ENCODE data around the gene ZFP91. TPM values are rescaled to one million over a fixed set of nuclear protein-coding genes. Genes with fewer than 3 reads are reported as not detected.

ZFP91 gene
- total RNA-seq, 1 donor = 81.6 TPM

- Histone ChIP-seq H3K9me3 (ENCODE audit: low read depth, low read length) (no peaks in the 10 kb centered on the region), H3K4me3 (ENCODE audit: low read length) (peak overlapping the region; percentile 85), H3K27me3 (ENCODE audit: insufficient read depth, low read length) (no peaks in the 10 kb centered on the region), H3K4me1 (ENCODE audit: insufficient read depth, low read length) (peaks cover 66% of the 10 kb centered on the region)
Observed at GRCh38 chr11:58576887-58577471, 1.9 kb upstream of the ZFP91 start.

GRCh38 chr11:58577555-58578135 lies 1.2 kb upstream of the ZFP91 start:
- Histone ChIP-seq H3K27me3 (ENCODE audit: insufficient read depth, low read length) (no peaks in the 10 kb centered on the region), H3K4me1 (ENCODE audit: insufficient read depth, low read length) (peaks cover 66% of the 10 kb centered on the region), H3K4me3 (ENCODE audit: low read length) (peak overlapping the region; percentile 85), H3K9me3 (ENCODE audit: low read depth, low read length) (no peaks in the 10 kb centered on the region)

- Histone ChIP-seq H3K9me3 (ENCODE audit: low read depth, low read length) (no peaks in the 10 kb centered on the region), H3K4me3 (ENCODE audit: low read length) (peak overlapping the region; percentile 85), H3K4me1 (ENCODE audit: insufficient read depth, low read length) (peaks cover 61% of the 10 kb centered on the region), H3K27me3 (ENCODE audit: insufficient read depth, low read length) (no peaks in the 10 kb centered on the region)
Observed at GRCh38 chr11:58578136-58578634, 678 bp upstream of the ZFP91 start.

GRCh38 chr11:58579192-58580129 lies 598 bp downstream of the ZFP91 start:
- Histone ChIP-seq H3K4me1 (ENCODE audit: insufficient read depth, low read length) (peaks cover 49% of the 10 kb centered on the region), H3K9me3 (ENCODE audit: low read depth, low read length) (no peaks in the 10 kb centered on the region), H3K4me3 (ENCODE audit: low read length) (peak overlapping the region; percentile 87), H3K27me3 (ENCODE audit: insufficient read depth, low read length) (no peaks in the 10 kb centered on the region)

GRCh38 chr11:58580311-58580710 lies 1.4 kb downstream of the ZFP91 start:
- Histone ChIP-seq H3K9me3 (ENCODE audit: low read depth, low read length) (no peaks in the 10 kb centered on the region), H3K4me3 (ENCODE audit: low read length) (peak overlapping the region; percentile 87), H3K4me1 (ENCODE audit: insufficient read depth, low read length) (peaks cover 41% of the 10 kb centered on the region), H3K27me3 (ENCODE audit: insufficient read depth, low read length) (no peaks in the 10 kb centered on the region)

- Histone ChIP-seq H3K4me3 (ENCODE audit: low read length) (no peak overlapping the region), H3K4me1 (ENCODE audit: insufficient read depth, low read length) (peaks cover 24% of the 10 kb centered on the region), H3K27me3 (ENCODE audit: insufficient read depth, low read length) (no peaks in the 10 kb centered on the region), H3K9me3 (ENCODE audit: low read depth, low read length) (no peaks in the 10 kb centered on the region)
Observed at GRCh38 chr11:58582437-58582836, 3.6 kb downstream of the ZFP91 start.

GRCh38 chr11:58586998-58587397 lies 8.1 kb downstream of the ZFP91 start:
- H3K27me3 ChIP-seq (ENCODE audit: insufficient read depth, low read length) = no peaks in the 10 kb centered on the region
- peaks cover 4% of the 10 kb centered on the region for H3K4me1 ChIP-seq (ENCODE audit: insufficient read depth, low read length)
- H3K9me3 ChIP-seq (ENCODE audit: low read depth, low read length) = no peaks in the 10 kb centered on the region
- no peak overlapping the region for H3K4me3 ChIP-seq (ENCODE audit: low read length)

- H3K4me1 ChIP-seq (ENCODE audit: insufficient read depth, low read length) = peaks cover 4% of the 10 kb centered on the region
- H3K27me3 ChIP-seq (ENCODE audit: insufficient read depth, low read length) = no peaks in the 10 kb centered on the region
- no peak overlapping the region for H3K4me3 ChIP-seq (ENCODE audit: low read length)
- H3K9me3 ChIP-seq (ENCODE audit: low read depth, low read length) = no peaks in the 10 kb centered on the region
Observed at GRCh38 chr11:58591659-58592058, 12.8 kb downstream of the ZFP91 start.

- Histone ChIP-seq H3K4me3 (ENCODE audit: low read length) (no peak overlapping the region), H3K27me3 (ENCODE audit: insufficient read depth, low read length) (no peaks in the 10 kb centered on the region), H3K9me3 (ENCODE audit: low read depth, low read length) (no peaks in the 10 kb centered on the region), H3K4me1 (ENCODE audit: insufficient read depth, low read length) (peaks cover 4% of the 10 kb centered on the region)
Observed at GRCh38 chr11:58592760-58593472, 14.1 kb downstream of the ZFP91 start.

GRCh38 chr11:58594826-58595225 lies 16.0 kb downstream of the ZFP91 start:
- Histone ChIP-seq H3K27me3 (ENCODE audit: insufficient read depth, low read length) (no peaks in the 10 kb centered on the region), H3K4me1 (ENCODE audit: insufficient read depth, low read length) (peaks cover 4% of the 10 kb centered on the region)

GRCh38 chr11:58596621-58597020 lies 17.8 kb downstream of the ZFP91 start:
- H3K4me1 ChIP-seq (ENCODE audit: insufficient read depth, low read length) = peaks cover 4% of the 10 kb centered on the region
- H3K9me3 ChIP-seq (ENCODE audit: low read depth, low read length) = no peaks in the 10 kb centered on the region
- no peaks in the 10 kb centered on the region for H3K27me3 ChIP-seq (ENCODE audit: insufficient read depth, low read length)
- no peak overlapping the region for H3K4me3 ChIP-seq (ENCODE audit: low read length)

More at GRCh38 chr11:58594826-58595225, 16.0 kb downstream of the ZFP91 start:
- no peak overlapping the region for H3K4me3 ChIP-seq (ENCODE audit: low read length)
- no peaks in the 10 kb centered on the region for H3K9me3 ChIP-seq (ENCODE audit: low read depth, low read length)

- Histone ChIP-seq H3K9me3 (ENCODE audit: low read depth, low read length) (no peaks in the 10 kb centered on the region), H3K27me3 (ENCODE audit: insufficient read depth, low read length) (no peaks in the 10 kb centered on the region), H3K4me1 (ENCODE audit: insufficient read depth, low read length) (peaks cover 4% of the 10 kb centered on the region), H3K4me3 (ENCODE audit: low read length) (no peak overlapping the region)
Observed at GRCh38 chr11:58597486-58598144, 18.8 kb downstream of the ZFP91 start.

GRCh38 chr11:58600510-58600909 lies 21.6 kb downstream of the ZFP91 start:
- Histone ChIP-seq H3K9me3 (ENCODE audit: low read depth, low read length) (no peaks in the 10 kb centered on the region), H3K4me1 (ENCODE audit: insufficient read depth, low read length) (peaks cover 4% of the 10 kb centered on the region), H3K4me3 (ENCODE audit: low read length) (no peak overlapping the region), H3K27me3 (ENCODE audit: insufficient read depth, low read length) (no peaks in the 10 kb centered on the region)

- no peaks in the 10 kb centered on the region for H3K27me3 ChIP-seq (ENCODE audit: insufficient read depth, low read length)
Observed at GRCh38 chr11:58606930-58607714, 28.3 kb downstream of the ZFP91 start.

More at GRCh38 chr11:58606930-58607714, 28.3 kb downstream of the ZFP91 start:
- no peaks in the 10 kb centered on the region for H3K9me3 ChIP-seq (ENCODE audit: low read depth, low read length)
- H3K4me1 ChIP-seq (ENCODE audit: insufficient read depth, low read length) = peaks cover 5% of the 10 kb centered on the region
- no peak overlapping the region for H3K4me3 ChIP-seq (ENCODE audit: low read length)

All from mononuclear cell (primary cell).